Measurements from ENCODE around the gene CST1.

DNA sequence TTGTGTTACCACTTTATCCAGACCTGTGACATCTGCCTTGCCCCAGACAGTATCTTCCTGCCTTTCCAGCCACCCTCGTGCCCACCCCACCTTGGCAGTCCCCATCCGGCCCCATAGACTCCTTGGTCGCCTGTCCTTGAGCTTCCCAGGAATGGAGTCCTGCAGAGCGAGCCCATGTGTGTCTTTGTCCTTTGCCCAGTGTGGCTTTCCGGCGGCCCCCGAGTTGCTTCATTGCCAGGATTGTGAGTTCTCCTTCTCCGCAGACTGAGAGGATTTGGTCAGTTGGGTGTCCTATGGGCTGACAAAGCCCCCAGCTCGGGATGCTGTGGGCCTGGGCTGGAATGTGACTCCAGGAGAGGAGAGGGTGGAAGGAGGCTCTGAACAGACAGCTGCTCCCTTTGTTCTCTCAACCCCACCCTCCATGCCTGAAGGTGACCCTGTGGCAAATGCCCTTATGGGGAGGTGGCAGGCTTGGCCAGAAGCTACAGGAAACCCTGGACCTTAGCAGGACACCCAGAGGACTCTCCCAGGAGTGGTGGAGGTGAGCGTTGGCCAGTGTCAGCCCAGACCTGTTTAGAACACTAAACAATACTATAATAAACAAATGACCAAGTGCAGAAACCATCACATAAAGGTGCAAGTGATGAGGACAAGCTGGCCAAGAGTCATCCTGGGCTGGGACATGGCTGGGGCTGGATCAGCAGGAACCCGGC, 1.9 kb upstream of the CST1 start:
- TF ChIP-seq CTCF (IDR thresholded peaks at IDR 0.05), result no peak
- TF ChIP-seq POLR2A (IDR thresholded peaks at IDR 0.05), result no peak

All from upper lobe of left lung (tissue), 4 donors.